GM18519 (cell line): ENCODE data around the gene ING4.
A peak's percentile ranks its signal among the peaks of the same experiment; 100 is the strongest.

Experiments
- ATAC-seq: cut with Tn5 transposase; IDR thresholded peaks from one replicate; pipeline ENCODE4 v1.9.1; 2021; ENCODE audit warnings: mild to moderate bottlenecking, moderate library complexity; ENCODE audit not compliant: unreplicated experiment, low FRiP score

ING4 gene

DNA sequence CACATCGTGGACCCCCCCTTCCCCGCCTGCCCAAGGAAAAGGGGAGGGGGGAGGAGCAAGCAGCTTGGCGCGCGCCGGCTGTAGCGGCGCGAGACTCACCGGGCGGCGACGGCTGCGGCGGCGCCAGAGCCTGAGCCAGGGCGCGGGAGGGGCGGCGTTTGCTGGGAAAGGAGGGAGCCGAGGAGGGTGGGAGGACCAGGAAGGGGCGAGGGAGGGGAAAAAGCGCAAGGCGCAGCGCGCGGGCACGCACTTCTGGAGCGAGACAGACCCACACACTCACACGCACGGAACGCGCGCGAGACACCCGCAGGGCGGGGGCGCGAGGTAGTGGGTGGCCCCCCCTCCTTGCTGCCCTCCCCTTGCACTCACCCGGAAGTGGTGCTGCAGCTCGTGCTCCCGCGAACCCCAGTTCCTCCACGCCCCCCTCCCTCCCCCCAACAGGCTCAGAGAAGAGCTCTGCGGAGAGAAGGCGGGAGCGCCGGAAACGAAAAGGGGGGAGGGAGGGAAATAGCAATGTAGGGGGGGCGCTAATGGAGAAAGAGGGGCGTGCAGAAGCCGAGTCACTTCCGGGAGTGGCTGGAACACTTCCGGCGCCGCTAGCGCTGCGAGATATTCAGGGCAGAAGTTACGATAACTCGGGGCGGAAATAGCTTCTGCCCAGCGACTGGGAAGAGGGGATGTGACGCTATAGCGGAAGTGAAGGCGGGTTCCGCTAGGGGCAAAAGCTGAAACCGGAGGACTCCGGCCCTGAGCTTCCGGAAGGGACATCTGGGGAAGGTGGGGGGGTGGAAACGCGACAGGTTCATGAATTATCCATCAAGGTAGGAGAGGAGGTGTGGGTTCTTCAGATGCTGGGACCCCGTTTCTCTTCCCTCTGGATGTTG lies 26.3 kb upstream of the ING4 start, which contains the start of gene ZNF384:
TSS of gene ZNF384 (minus strand) at position 377 of the 884 bp plus-strand sequence. CDS start 9,855 bp downstream, outside the sequence.
- ATAC-seq: peak; percentile 69

DNA sequence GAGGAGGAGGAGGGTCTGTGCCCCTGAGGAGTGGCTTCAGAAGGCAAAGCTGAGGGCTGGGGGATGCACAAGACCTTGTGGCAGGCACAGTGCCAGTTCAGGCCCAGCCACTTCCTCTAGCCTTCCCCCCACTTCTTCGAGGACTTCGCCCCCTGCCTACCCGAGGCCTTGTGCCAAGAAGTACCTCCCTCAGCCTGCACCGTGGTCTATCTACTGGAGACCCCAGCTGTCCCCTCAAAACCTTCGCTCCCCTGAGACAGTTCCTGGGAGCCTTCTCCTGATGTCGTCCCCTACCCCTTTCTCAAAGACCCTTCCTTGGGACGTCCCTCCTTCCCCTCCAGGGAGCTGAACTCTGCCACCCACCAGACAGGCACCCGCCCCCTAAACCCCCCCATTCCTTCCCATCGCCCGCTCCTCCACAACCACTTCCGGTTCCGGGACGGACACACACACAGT lies 25.7 kb upstream of the ING4 start:
- no peak for ATAC-seq

DNA sequence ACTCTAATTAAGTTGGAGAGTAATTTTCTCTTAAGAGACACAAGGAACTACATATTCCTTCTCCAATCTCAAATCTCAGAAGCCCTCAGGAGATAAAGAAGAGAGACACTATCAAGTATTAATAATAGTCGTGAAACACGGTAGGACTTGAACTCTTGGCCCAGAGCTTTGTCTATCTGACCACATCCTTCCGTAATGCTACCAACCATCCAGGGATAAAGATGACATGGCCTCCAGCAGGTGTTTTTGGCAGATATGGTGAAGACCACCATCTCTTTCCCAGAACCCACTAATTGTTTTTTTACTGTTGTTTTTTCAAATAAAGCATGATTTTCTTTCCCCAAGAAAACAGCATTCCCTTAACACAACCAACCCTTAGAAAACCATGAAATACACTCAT lies 22.9 kb upstream of the ING4 start:
- ATAC-seq: no peak

DNA sequence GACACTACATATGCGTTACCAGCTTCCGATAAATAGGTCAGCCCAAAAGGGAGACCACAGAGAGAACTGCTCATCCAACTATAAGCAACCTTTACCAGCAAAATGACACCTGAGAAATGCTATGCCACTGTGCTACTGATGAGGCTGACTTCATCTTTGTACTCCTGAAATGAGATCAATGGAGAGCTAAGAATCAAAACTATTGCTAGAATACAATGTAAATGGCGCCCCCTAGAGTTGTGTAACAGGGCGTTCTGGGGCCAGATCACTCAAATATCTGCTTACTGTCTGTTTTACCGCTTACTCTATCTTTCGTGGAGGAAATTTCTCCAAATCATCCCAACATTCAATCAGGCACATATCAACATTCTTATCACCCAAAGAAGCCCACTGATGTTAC lies 21.7 kb upstream of the ING4 start:
- no peak for ATAC-seq

DNA sequence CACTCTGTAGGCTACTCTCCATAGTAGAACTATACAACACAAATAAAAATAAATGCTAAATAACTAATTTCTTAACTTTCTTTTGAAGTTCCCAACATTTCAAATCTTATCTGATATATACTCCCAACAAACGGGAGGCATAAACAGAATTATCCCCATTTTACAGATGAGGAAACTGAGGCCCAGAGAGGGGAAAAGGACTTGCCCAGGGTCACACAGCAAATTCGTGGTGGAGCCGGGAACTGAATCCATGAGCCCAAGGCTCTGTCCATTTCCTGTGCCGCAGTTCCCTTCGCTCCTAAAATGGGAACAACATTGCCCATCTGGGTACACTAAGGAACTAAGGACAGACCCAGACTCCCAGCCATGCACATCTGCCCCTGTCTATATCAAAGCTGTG lies 14.0 kb upstream of the ING4 start:
- ATAC-seq: no peak

DNA sequence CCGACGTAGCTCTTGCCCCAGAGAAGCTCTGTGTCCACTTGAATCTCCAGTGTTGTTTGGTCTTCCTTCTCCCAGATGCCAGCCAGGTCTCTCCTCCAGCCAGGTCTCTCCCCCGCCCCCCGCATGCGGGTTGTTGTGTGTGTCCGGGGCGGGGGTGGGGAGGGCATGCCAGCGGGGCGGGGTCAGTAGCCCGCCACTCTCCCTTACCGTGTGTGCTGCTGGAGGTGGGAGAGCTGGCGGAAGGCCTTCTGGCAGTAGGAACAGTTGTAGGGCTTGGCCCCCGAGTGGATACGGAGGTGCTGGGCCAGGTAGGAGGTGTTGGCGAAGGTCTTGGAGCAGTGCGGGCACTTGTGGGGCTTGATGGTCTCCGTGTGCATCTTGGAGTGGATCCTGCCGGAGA lies 9.2 kb upstream of the ING4 start:
- no peak for ATAC-seq

DNA sequence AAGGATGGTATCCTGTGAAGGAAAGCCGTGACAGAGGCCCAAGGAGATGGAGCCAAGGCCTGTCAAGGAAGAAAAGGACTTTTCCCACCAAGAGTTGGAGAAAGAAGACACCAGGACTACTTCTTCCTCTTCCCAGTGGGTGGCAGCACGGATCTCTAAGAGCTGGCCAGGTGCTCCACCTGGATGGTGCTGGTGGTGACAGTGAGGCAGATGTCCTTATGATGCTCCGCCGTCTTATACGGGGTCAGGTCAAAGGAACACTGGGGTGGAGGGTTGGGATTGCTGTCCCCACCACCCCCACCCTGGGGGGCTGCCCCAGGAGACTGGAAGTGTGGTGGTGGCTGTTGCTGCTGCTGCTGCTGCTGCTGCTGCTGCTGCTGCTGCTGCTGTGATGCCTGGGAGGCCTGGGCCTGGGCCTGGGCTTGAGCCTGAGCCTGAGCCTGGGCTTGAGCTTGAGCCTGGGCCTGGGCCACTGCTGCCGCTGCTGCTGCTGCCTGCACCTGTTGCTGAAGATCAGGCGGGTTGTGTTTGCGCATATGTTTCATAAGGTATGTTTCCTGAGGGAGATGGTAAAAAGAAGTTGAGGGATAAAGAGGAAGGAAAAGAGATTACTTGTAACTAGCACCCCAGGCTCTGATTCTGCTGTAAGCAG lies 4.8 kb upstream of the ING4 start:
- ATAC-seq: no peak

DNA sequence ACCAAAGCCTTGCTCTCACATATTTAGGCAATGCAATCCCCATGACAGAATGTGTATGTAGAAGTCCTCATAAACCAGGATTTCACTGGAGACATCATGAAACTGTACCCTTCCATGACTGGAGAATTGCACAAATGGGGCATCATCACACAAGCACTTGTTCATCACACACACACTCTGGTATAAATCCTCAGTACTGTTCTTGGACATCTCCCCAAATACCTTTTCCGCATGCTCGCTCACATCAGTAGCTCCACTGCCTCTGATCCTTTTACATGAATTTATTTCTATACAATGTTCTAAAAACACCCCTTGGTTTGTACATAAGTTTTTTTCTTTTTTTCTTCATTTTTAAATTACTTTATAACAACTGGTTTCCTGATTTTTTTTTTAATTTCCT lies 3.3 kb upstream of the ING4 start:
- no peak for ATAC-seq

DNA sequence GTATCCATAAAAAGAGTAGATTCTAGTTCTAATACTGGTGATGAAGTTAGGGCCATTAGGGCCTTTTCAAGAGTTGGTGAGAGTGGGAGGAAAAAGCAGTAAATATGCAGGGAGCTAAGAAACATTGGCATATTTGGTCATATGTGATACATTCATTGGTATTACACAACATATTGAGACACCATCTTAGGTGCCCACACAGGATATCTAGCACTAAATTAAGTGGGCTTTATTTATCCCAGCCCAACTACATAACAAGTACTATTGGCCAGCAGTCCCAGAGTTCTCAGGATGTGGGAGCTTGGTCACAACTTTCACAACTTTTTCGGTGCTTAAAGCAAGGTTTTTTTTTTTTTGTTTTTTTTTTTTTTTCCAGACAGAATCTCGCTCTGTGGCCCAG lies 2.0 kb upstream of the ING4 start:
- ATAC-seq: no peak

DNA sequence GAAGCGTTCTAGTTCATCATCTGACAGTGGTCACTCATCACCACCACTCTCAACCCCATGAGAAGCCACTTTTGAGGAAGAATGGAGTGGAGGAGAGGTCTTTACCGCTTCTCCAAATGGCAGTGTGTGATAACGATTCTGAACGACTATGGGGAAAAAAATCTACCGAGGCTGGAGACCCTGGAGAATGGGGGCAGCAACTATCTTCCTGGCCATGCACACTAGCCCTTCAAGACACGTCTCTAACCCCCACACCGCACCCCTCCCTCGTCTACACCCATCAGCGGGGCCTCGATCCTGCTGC lies 365 bp downstream of the ING4 start:
- no peak for ATAC-seq

DNA sequence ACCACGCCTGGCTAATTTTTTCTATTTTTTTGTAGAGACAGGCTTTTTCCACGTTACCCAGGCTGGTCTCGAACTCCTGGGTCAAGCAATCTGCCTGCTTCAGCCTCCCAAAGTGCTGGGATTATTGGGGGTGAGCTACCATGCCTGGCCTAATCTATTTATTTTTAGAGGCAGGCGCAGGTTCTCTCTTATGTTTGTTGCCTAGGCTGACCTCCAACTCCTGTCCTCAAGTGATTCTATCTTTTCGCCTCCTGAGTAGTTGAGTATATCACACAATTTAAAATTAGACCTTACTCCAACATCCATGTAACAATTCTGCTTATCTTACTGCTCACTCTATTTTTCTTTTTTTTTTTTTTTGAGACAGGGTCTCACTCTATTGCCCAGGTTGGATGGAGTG lies 8.9 kb downstream of the ING4 start:
- no peak for ATAC-seq

DNA sequence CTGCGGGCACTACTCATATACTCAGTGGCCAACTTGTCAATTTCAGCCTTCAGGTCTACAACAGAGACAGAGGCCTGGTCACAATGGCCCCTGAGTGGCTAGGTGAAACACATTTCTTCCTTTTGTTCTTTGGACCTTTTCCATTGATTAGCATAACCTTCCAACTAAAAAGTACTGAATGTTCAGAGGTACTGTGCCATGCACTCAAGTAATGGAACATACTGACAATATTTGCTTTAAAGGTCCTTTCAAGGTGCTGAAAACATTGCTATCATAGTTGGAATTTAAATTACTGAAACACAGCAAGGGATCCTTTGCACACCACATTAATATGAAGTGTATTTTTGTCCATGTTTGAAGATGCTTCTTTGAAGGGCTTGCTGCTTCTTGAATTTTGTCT lies 9.6 kb downstream of the ING4 start:
- ATAC-seq: no peak

DNA sequence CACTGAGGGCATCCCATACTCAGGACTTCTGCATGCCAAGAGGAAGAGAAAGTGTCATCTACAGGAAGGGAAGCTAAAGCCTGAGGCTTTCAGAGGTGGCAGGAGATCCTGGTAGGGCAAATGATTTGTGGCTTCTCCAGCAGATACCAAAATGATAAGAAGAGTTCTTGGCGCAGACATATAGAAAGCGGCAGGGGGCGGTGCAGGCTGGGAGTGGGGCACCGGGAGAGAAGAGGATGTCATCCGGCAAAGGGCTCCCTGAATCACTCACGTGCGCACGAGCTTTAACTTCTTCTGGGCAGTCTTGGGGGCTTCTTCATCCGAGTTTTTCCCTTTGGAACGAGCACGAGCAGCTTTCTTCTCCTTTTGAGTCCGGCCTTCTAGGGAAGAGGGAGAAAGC lies 10.5 kb downstream of the ING4 start:
- ATAC-seq: no peak

DNA sequence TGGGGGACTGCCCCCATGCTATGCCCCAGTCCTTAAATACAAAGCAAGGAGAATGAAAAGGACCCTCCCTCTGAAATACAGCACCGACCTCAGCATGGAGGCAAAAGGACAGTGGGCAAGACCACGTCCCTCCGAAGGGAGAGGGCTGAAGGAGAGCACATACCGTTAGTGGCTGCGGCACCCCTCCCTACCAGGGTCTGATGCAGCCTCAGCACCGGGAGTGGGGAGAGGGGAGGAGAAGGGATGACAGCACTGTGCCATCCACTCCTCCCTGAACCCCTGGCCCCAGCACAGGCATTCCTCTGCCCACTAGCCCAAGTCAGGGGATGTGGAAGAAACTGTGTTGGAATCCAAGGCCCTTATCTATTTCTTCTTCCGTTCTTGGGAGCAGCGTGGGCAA lies 12.1 kb downstream of the ING4 start:
- no peak for ATAC-seq

DNA sequence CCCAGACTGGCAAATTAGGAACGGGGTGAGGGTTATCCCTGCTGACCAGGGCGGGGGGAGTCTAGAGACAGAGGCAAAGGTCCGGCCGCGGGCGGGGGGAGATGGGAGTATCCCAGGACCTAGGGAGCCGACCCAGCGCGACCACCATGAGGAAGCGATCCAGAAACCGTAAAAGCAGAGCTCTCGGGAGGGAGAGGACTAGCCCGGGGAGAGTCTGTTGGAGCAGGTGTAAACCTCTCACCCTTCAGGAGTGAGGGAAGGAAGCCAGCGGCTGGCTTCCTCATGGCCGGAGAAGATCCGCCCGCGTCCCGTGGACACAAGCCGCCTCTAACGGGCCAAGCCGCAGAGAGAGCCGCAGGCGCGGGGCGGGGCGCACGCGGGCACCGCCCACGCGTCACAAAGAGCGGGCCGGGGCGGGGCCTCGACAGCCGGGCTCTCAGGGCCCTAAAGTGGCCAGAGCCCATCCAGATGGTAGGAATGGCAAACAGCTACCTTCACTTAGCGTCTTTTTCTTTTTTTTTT lies 15.8 kb downstream of the ING4 start, which contains the start of gene ACRBP:
TSS of gene ACRBP (minus strand) at position 350 of the 522 bp plus-strand sequence. CDS start at position 284, 66 bp downstream.
- no peak for ATAC-seq

DNA sequence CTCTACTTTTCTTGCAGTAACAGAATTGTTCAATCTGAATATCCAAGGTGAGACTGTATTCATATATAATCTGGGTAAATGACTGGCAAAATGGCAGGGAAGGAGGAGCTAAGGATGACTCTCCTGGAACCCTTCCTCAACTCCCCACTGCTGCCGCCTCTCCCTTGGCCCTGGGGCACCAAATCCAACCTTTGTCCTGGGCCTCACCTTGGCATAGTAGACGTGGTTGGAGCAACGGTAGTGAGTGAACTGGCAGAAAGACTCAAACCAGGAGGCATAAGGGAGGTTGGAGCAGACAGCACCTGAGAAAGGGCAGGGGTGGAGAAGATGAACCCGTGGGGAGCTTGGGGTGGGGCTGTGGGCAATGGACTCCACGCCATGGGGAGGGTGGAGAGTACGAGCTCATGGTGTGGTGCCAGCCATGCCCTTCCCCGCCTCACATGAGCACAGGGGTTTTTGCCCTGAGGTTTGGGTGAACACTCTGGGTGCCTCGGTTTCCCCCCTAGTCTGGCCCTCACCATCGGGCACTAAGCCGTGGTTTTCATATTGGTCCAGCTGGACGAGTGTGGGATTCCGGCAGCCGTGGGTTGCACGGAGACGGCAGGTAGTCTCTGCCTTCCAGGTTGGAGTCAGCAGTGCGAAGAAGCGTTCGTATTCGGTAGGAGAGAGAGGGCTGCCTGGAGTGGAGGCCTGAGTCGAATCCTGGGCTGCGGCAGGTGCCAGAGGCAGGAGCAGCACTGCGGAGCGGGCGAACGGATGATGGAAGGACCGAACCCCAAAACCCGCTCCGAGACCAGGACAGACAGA lies 16.4 kb downstream of the ING4 start:
- no peak for ATAC-seq

DNA sequence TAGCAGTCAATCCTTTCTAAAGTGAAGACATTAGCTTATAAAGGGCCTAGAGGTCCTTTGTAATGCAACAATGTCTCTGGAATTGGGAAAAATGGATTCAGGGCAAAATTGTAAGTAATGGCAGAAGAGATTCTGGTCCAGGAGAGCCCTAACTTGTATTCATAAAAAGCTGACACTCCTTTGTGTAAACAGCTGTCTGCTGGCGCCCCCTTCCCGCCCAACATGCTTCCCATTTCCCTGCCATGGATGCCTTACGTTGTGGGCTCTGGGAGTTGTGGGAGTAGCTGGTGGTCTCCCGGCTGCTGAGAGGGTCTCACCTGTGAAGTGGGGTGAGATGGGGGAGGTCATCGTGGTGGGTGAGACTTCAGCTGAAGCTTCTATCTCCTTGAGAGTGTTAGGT lies 18.0 kb downstream of the ING4 start:
- ATAC-seq: no peak

DNA sequence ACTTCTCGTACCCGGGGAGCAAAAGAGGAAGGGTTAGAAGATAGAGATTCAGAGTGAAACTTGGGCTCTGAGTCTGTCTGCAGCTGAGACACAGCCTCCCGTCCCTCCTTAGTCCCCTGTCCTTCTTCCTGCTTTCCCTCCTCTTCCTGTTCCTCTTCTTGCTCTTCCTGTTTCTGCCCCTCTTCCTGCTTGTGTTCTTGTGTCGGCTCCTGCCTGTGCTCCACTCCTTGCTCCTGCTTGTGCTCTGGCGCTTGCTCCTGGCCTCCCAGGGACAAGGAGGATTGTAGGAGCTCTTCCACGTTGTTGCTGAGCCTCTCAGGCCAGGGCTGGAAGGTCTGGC lies 18.7 kb downstream of the ING4 start:
- ATAC-seq: no peak

DNA sequence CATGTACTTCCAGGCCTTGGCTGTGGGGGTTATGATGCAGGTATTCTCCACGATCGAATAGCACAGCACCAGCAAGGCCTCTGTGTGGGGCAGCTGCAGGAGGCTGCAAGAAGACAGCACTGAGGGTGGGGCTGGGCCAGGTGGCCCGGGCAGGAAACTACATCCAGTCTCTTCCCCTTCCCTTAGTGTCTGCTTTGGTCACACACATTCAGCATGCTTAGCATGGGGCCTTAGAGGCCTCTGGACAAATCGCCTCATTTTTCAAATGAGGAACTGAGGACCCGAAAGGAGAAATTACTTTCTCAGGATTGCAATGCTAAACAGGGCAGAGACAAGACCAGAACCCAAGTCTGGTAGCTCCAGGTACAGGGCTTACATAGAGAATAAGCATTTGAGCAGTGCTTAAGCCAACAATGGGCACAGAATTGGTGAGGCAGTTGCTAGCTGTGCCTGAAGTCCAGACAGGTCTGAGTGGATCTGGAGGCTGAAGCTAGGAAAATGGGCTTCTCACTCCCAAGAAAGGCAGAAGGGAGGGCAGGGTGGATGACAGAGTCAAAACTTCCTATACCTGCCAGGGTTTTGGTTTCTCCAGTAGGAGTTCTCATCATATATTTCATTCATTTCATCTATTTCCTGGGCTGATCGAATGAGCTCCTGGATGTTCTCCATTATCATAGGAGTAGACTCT lies 19.2 kb downstream of the ING4 start:
- ATAC-seq: no peak

DNA sequence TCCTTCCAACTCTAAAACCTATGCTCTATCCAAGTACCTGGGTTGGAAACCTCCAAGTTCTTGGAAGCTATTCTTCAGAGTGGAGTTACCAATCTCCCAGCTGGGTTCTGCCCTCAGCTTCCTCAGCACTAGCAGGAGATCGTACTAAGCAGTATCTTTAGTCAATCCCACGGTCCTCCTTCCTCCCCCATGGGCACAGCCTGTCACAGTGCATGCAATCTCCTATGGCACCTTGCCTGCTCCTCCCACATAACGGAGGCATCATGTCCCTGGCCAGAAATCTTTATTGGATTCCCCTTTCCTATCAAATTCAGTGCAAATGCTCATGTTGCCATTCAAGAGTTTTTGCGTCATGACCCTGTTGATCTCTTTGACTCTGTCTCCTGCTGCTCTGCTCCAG lies 21.8 kb downstream of the ING4 start:
- no peak for ATAC-seq
